Epidermal melanocyte (primary cell): ENCODE data around the gene MSMP.

ENCODE experiments used
- DNase-seq: peaks from one replicate; pipeline ENCODE4 v3.0.0; 2011; ENCODE audit warnings: low spot score; ENCODE audit not compliant: insufficient read length

The MSMP gene

GRCh38 chr9:35723426-35723825 lies 30.6 kb downstream of the MSMP start:
- DNase-seq, result no peak

DNA sequence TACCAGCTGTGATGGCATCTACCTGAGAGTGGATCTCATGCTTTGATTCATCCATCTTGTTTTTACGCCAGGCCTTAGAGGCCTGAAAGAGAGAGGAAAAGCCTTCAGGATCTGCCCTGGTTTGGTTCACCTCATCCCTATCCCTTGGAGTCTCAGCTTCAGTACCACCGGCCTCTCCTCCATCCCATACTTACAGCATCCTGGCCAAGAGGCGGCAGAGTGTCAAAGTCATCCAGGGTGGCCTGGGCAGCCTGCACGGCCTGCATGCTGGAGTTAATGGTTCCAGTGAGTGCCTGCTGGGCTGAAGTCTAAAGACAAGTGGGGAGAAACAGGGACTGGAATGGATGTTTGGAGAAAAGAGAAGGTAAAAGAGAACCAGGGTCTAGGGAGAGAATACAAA lies 34.5 kb downstream of the MSMP start:
- DNase-seq, result no peak

GRCh38 chr9:35718721-35719511 lies 35.2 kb downstream of the MSMP start:
- DNase-seq, result no peak

- DNase-seq, result no peak
Measured at GRCh38 chr9:35717132-35717870, 36.8 kb downstream of the MSMP start.

DNA sequence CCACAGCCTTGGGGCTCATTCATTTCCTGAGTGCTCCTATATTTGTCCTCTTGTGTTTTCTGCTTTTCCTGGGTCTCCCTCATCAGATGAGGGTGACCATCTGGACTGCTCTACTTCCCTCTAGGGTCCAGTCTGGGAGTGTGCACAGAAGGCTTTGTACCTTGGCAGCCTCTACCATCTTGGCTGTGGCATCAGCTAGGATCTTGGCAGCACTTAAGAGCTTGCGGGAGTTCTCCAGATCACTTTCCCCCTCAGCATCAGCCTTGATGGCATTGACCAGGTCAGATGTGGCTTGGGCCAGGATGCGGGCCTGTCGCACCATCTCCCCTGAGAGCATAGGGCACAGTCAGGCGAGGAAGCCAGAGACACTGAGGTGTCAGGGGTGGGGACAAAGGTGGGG lies 37.8 kb downstream of the MSMP start:
- DNase-seq, result no peak

DNA sequence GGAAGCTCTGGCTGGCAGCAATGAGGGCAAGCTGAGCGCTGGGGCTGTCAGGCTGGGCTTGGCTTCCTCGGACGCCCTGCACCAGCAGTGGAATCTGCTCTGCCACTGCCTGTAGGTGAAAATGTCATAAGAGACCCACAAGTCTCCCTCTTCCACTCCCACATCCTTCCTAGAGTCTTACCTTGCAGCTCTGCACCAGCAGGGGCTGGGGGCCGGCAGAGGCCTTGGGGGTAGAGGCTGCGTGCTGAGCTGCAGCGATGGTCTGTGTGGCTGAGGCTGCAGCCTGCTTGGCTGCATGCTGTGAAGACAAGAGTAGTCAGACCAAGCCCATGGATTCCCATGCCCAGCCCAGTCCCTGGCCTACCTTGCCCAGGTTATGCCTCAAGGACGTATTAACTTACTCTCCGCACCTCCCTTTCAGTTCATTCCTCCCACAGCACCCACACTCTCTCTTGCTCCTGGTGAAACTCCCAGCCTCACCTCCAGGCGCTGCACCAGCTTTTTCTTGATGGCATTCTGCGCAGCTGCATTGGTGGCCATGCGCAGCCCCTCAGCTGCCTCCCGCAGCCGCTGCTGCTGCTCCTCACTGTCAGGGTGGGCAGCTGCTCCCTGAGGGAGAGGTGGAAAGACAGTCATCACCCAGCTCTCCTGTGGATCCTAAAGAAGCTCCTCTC lies 39.4 kb downstream of the MSMP start:
- DNase-seq, result no peak

DNA sequence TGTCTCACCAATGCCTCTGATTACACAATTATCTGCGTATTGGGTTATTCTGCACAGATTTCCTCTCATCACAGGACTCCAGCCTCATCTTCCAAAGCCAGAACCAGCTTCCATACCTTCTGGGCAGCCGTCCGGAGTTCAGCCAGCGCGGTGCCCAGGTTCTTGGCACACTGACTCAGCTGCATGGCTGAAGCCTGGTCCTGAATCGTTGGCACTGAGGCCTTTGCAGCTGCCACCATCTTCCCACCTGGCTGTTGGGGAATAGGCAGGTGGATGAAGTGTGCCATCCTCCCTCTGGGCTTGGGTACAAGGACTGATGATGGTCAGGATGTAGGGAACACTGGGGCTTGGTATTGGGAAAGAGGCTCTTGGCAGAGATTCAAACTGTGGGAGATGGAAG lies 40.0 kb downstream of the MSMP start:
- no peak for DNase-seq

DNA sequence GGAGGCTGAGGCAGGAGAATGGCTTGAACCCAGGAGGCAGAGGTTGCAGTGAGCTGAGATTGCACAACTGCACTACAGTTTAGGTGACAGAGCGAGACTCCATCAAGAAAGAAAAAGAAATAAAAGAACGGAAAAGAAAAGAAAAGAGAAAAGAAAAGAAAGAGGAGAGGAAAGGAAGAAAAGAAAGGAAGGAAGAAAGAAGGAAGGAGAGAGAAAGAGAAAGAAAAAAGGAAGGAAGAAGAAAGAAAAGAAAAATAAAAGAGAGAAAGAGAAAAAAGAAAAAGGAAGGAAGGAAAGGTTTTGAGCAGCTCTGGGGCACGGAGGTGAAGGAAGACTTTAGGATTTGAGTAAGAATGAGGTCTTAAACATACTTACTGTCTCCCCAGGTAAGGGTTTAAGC lies 40.5 kb downstream of the MSMP start:
- no peak for DNase-seq

- DNase-seq, result no peak
Measured at GRCh38 chr9:35712762-35713400, 41.2 kb downstream of the MSMP start.

GRCh38 chr9:35711501-35712428 lies 42.3 kb downstream of the MSMP start:
- no peak for DNase-seq

DNA sequence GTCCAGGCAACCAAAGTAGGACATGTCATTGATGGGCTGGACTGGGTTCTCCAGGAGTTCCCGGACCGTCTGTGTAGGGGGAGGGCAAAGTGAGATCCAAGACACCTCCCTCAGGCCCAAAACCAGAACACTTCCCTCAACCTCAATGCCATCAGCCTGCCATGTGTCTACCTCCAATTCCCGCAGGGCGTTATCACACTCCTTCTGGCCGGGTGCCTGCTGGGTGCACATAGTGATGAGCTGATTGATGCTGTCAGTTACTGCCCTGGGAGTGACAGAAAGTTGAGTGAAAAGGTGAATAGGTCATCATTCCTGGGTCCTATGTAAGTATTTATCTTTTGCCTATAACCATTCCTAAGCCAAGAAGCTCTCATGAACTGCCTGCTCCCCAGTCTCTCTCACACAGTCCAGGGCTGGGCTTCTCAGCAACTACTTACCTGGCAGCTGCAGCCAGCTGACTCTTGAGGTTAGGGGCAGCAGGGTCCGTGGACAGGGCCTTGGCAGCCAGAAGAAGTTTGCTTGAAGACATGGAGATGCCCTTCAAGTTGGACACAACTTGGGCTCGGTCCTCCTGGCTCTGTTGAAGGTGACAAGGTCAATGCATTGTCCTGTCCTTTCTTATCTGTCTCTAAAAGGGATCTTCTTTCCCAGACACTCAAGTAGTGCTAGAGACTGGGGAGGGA lies 43.1 kb downstream of the MSMP start:
- DNase-seq, result no peak

- no peak for DNase-seq
Measured at GRCh38 chr9:35708146-35708545, 45.9 kb downstream of the MSMP start.

GRCh38 chr9:35706951-35707350 lies 47.1 kb downstream of the MSMP start:
- no peak for DNase-seq

GRCh38 chr9:35705836-35706430 lies 48.1 kb downstream of the MSMP start:
- DNase-seq, result no peak

- DNase-seq, result no peak
Measured at GRCh38 chr9:35705372-35705771, 48.7 kb downstream of the MSMP start.

GRCh38 chr9:35703906-35704672 lies 50.0 kb downstream of the MSMP start:
- DNase-seq, result no peak
